Stimulated activated CD4-positive, alpha-beta T cell treated with anti-CD3 and anti-CD28 coated beads, Interleukin-1b, Interleukin-23, amount 100 ng/mL, for 24 hours (primary cell): ENCODE data around the gene MC3R.
A peak's percentile ranks its signal among the peaks of the same experiment; 100 is the strongest.

Experiments
- DNase-seq, 4 experiments: peaks; one replicate each; pipeline ENCODE4 v3.0.0-alpha.2; 2020; ENCODE audit warnings: low read depth in 4 of 4, low spot score in 1 of 4

Gene MC3R

DNA sequence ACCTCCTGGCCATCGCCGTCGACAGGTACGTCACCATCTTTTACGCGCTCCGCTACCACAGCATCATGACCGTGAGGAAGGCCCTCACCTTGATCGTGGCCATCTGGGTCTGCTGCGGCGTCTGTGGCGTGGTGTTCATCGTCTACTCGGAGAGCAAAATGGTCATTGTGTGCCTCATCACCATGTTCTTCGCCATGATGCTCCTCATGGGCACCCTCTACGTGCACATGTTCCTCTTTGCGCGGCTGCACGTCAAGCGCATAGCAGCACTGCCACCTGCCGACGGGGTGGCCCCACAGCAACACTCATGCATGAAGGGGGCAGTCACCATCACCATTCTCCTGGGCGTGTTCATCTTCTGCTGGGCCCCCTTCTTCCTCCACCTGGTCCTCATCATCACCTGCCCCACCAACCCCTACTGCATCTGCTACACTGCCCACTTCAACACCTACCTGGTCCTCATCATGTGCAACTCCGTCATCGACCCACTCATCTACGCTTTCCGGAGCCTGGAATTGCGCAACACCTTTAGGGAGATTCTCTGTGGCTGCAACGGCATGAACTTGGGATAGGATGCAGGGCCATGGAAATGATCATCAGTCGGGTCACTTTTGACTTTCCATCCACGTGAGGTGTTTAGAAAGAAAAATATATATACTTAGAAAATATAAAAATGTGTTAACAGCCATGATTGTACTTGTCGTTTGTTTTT is 868 bp downstream of the MC3R start:
- DNase-seq: peak in 2 of 4 experiments; percentile 2 to 22

DNA sequence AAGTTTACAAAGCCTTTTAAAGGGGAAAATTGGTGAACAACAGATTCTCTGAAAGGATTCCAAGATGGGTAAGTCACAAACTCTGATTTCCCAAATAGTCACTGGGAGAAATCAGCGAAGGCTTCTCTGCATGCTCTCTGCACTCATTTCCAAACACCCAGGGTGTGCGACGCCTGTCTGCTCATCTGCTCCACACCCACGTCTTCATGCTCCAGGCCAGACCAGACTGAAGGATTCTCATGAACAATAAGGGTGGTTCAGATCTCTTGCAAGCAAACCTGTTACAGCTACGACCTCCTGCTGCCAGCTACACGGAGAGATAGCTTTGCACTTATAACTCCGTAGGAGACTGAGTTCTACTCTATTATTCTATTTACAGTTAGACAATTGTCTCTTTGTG is 1.4 kb downstream of the MC3R start:
- DNase-seq: no peak

DNA sequence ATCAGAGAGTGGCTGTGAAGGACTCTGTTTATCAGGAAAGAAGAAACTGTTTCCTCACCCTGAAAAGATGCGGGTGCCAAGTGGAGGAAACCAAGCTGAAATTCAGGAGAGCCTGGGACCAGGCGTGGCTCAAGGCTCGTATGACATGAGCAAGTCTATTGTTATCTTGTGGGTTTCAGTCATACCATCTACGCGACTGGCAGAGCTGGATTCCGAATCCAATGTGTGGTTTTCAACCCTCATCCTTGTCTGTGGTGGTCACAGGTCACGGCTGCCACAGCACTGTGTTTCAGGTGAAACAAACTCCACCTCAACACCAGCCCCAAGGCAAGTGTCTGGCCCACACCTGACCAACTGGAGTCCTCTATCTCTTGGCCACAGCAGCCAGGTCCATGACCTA is 9.1 kb downstream of the MC3R start:
- no peak for DNase-seq

DNA sequence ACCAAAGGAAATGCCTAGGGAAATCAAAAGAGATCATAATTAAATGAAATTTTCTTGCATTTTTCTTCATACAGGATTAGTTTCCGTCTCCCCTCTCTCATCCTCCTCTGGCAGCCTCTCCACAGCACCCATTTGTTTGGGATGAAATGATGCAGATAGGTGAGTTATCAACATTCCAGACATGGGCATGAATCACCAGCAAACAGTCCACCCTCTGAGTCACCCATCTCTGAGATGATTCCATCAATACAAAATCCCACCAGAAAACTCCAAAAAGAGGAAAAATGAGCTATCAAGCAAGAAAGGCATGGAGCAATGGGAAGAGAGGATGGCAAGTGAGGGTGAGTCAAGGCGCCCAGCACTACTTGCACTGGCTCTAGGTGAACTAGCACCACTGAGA is 11.4 kb downstream of the MC3R start:
- DNase-seq: no peak

DNA sequence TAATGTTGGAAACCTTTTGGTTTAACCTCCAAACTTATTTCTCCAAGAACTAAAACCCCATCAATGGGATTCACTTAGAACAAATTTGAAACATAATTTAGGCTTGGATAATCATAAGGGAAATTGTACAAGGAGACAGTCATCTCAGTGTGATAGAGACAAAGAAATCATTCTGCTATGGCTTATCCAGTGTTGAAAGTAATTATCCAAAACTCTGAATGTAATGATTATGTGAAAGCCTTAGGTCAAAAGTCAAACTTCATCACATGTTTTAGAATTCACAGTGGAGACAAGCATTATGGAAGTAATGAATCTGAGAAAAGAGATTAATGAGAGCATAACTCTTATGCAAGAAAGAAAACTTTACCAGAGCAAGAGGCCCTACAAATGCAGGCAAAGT is 20.0 kb downstream of the MC3R start:
- DNase-seq: no peak

DNA sequence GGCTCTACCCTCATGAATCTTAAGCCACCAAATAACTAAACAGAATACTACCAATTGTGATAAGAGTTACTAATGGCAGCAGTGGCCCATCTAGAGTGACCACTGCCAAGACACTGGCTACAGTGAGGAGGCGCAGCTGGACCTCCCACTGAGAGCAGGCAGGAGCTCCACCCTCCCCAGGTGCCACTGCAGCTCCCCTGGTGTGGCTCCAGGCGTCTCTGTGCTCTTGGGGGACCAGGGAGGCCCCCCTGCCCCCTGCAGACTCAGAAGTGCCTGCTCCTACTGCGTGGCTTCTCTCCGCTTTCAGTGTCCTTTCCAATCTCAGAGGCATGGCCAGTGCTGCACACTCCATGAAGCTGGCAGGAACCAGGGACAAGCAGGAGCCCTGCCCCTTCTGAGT is 23.4 kb downstream of the MC3R start:
- DNase-seq: no peak

DNA sequence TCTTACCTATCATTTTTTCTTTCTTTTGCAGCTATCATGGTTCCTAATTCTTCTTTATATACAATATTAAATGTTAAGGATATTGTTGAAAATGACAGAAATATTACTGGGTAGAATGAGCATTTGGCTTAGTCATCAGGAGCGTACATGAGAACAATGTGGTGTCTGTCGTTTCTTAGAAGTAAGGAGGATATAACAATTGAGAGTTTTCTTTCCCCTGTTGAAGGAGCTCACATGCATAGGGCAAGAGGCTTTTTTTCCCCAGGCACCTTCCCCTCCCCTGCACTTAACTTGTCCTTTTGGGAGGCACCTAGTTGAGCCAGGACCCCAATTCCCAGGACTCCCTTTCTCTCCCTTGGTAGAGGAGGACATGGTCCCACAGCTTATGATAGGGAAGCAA is 25.0 kb downstream of the MC3R start:
- no peak for DNase-seq

DNA sequence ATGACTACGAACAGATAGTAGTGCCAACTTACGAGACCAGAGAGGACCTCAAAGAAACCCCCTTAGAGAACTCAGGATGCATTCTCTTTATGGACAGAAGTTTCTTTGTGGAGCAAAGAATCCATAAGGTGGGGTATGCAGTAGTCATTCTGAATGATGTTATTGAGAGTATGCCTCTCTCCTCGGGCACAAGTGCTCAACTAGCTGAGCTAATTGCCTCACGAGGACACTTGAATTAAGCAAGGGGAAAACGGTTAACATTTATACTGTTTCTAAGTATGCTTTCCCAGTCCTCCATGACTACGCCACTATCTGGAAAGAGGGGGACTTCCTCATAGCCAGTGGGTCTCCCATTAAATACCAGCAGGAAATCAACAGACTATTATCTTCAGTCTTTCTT is 25.6 kb downstream of the MC3R start:
- no peak for DNase-seq

DNA sequence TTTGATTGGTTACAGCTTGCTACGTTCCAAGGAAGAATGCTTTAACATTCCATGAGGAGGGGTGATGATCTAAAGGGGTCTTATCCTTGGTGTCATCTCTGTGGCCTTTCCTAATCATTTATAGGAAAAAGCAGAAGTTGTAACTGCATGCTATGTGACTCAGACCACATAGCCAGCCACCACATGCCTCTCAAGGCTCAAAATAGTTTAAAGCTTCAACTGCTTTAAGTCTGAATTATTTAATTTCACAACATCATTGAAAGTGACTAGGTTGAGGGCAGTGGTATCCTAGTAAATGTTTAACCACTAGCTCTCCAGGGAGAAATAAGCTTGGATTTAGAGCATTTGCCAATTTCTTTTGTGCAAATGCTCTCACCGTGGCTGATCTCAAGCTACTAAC is 29.7 kb downstream of the MC3R start:
- no peak for DNase-seq

DNA sequence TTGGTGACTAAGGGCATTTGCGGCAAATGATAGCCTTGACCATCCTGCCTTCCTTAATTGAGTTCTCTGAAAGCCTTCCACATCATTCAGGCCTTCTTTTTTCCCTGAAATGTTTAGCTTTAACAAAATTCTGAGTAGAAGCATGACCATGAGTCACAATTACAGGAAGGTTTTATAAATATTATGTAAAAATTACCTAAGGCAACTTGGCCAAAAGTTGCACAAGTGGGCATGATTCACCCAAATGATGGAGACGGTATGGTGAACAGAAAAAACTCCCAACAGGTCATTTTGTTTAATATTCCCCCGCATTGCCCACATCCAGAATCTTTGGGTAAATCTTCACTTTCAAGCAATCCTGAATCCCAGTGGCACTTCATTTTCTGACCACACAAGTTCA is 37.0 kb downstream of the MC3R start:
- DNase-seq: no peak

DNA sequence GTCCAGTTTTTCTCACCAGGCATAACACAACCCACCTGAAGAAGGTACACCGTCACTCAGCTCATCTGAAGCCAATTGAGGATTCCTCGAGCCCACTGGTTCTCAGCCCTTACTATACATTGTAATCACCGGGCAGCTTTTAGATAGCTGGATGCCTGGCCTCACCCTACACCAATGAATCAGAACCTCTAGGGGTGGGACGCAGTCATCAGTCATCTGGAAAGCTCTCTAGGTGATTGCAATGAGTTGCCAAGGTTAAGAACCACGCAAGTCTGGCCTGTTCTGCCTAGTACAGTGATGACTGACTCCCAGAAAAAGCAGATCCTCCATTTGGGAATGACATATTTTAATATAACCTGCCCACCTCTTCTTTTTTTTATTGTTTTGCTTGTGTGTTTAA is 41.1 kb downstream of the MC3R start:
- no peak for DNase-seq

DNA sequence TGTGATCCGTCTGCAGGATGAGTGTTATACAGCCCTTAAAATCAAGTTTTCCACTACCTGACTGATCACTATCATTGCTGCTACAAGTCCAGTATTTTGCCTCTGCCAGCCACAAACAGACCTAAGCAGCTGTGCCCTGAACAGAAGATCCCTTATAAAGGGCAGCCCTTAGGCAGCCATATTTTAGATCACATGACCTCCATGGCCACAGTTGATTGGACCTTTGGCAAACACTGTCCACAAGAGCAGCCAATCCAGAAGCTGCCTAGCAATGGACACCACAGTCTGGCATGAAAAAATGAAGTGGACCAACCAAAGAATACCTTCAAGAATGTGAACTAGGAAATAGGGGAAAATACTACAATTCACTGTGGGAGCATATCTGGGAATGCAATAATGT is 50.8 kb downstream of the MC3R start:
- no peak for DNase-seq
